WTC11 (cell line): Measurements from ENCODE around the gene GALNT9. TPM values are rescaled to one million over a fixed set of nuclear protein-coding genes. Genes with fewer than 3 reads are reported as not detected.

Experiments used
- ATAC-seq: fragments of 200-7000 bp; cut with Tn5 transposase; 2 replicates; pipeline ENCODE4 v1.10.0; 2021; ENCODE audit warnings: mild to moderate bottlenecking, moderate library complexity
- CTCF ChIA-PET: fragments of 300-600 bp; sonication (Branson Sonifier 250); formaldehyde crosslinking; loops from one replicate; lab custom pipeline; 2021; ENCODE audit warnings: antibody characterized with exemption; lab: Charles Lee
- POLR2A ChIA-PET: fragments of 350-600 bp; sonication (Branson Sonifier 250); formaldehyde crosslinking; loops from one replicate; lab custom pipeline; 2021; ENCODE audit warnings: antibody characterized with exemption; lab: Charles Lee
- DNase-seq: peaks from one replicate; pipeline ENCODE4 v3.0.0; 2021; ENCODE audit warnings: low spot score
- H3K27ac Mint-ChIP-seq: 2 replicates; pipeline ENCODE4 v1.8.0; 2021; ENCODE audit warnings: mixed read lengths
- H3K27me3 Mint-ChIP-seq: 2 replicates; pipeline ENCODE4 v1.8.0; 2021; ENCODE audit warnings: low read depth, mild to moderate bottlenecking, moderate library complexity, mixed read lengths
- H3K36me3 Mint-ChIP-seq: 2 replicates; pipeline ENCODE4 v1.8.0; 2021; ENCODE audit warnings: mixed read lengths
- H3K4me1 Mint-ChIP-seq: 2 replicates; pipeline ENCODE4 v1.8.0; 2022; ENCODE audit warnings: mixed read lengths
- H3K4me3 Mint-ChIP-seq: 2 replicates; pipeline ENCODE4 v1.8.0; 2021; ENCODE audit warnings: mild to moderate bottlenecking, moderate library complexity, mixed read lengths
- H3K9me3 Mint-ChIP-seq: 2 replicates; pipeline ENCODE4 v1.8.0; 2021; ENCODE audit warnings: mixed read lengths
- AR ChIP-seq: fragments of 250-450 bp; sonication (Bioruptor Pico); IDR thresholded peaks from 2 replicates; pipeline ENCODE4 v1.9.0; 2021; ENCODE audit warnings: mild to moderate bottlenecking
- GABPB1 ChIP-seq: sonication (generic); formaldehyde crosslinking; IDR thresholded peaks from 2 replicates; pipeline ENCODE4 v1.8.1; 2023; ENCODE audit warnings: mild to moderate bottlenecking, missing genetic modification reagents
- HMGXB4 ChIP-seq: sonication (generic); formaldehyde crosslinking; IDR thresholded peaks from 2 replicates; pipeline ENCODE4 v1.8.1; 2023; ENCODE audit warnings: mild to moderate bottlenecking, moderate library complexity, missing genetic modification reagents
- NR2C2 ChIP-seq: sonication (generic); formaldehyde crosslinking; IDR thresholded peaks from 2 replicates; pipeline ENCODE4 v1.8.0; 2022; ENCODE audit warnings: mild to moderate bottlenecking, missing genetic modification reagents
- PRDM15 ChIP-seq: sonication (generic); formaldehyde crosslinking; IDR thresholded peaks from 2 replicates; pipeline ENCODE4 v1.8.0; 2022; ENCODE audit warnings: missing genetic modification reagents
- SMAD4 ChIP-seq: sonication (generic); formaldehyde crosslinking; IDR thresholded peaks from 2 replicates; pipeline ENCODE4 v1.8.0; 2022; ENCODE audit warnings: mild to moderate bottlenecking, missing genetic modification reagents
- ZBTB21 ChIP-seq: sonication (generic); formaldehyde crosslinking; IDR thresholded peaks from 2 replicates; pipeline ENCODE4 v1.8.1; 2023; ENCODE audit warnings: mild to moderate bottlenecking, missing genetic modification reagents, borderline replicate concordance
- ZNF281 ChIP-seq: sonication (generic); formaldehyde crosslinking; IDR thresholded peaks from 2 replicates; pipeline ENCODE4 v1.8.0; 2023; ENCODE audit warnings: mild to moderate bottlenecking, missing genetic modification reagents
- ZNF512 ChIP-seq: sonication (generic); formaldehyde crosslinking; IDR thresholded peaks from 2 replicates; pipeline ENCODE4 v1.8.1; 2022; ENCODE audit warnings: missing genetic modification reagents, borderline replicate concordance
- ZSCAN18 ChIP-seq: fragments of 250-450 bp; sonication (Bioruptor Pico); IDR thresholded peaks from 2 replicates; pipeline ENCODE4 v2.1.2; 2022; ENCODE audit warnings: mild to moderate bottlenecking, moderate library complexity
- total RNA-seq: library from RNA; stranded (reverse); gene quantifications from 3 replicates; pipeline ENCODE4 v1.2.3, GENCODE V29; 2021

The GALNT9 gene
- total RNA-seq, 1 experiment from 2014 or later: 0.90 TPM

- no peak overlapping the region for H3K27ac Mint-ChIP-seq
Measured at GRCh38 chr12:132174839-132175490, 154.4 kb downstream of the GALNT9 start.

More at GRCh38 chr12:132174839-132175490, 154.4 kb downstream of the GALNT9 start:
- Mint-ChIP-seq H3K27me3 (peaks cover 35% of the 10 kb centered on the region), H3K36me3 (no peaks in the 10 kb centered on the region), H3K9me3 (no peaks in the 10 kb centered on the region), H3K4me3 (no peak overlapping the region), H3K4me1 (peaks cover 8% of the 10 kb centered on the region)
- ATAC-seq (no peak), DNase-seq (no peak)
- TF ChIP-seq ZBTB21 (CRISPR knock-in tag) (no peak), ZNF512 (CRISPR knock-in tag) (no peak), HMGXB4 (CRISPR knock-in tag) (no peak), ZSCAN18 (no peak), PRDM15 (no peak), ZNF281 (CRISPR knock-in tag) (no peak), SMAD4 (CRISPR knock-in tag) (no peak), GABPB1 (CRISPR knock-in tag) (no peak), NR2C2 (CRISPR knock-in tag) (no peak), AR (CRISPR knock-in tag) (no peak)
- ChIA-PET CTCF (interaction anchor here (0.7 to 1.3 kb wide), 4 partner anchors 22 to 240 kb away, joined by 3 to 4 read pairs (median 4); no protein-coding TSS in a partner anchor), POLR2A (no interaction called here)
